ENCODE data around the gene EIF1B. TPM values are rescaled to one million over a fixed set of nuclear protein-coding genes. Genes with fewer than 3 reads are reported as not detected.

EIF1B gene
- total RNA-seq, 2 experiments from 2014 or later: 47.0 to 49.2 TPM

DNA sequence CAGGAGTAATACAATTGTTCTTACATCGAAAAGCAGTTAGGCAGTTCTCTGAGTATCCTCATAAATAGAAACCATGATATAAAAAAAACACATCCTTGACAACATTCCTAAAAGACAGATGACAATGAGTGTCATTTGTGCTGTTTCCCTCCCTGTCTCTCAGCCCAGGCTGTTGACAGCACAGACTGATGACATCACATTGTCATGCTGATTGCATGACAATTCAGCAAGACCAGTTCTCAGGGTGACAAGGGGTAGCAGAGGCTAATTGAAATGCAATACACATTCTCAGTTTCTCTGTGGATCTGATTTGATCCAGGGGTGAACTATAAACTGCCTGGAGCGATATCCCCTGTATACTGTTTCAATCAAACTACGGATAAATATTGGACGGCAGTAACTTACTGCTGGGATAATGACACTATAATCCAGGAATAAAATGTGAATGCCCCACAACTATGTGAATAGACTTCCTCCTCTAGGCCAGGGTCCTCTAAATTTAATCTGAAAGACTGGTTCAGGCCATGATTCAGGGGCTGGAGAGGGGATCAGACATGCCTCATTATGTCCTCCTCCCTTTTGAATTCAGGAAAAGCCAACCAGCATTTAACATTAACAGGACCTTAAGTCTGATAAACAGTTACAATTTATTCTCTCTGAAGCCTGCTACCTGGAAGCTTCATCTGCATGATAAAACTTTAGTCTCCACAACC is 16.7 kb upstream of the EIF1B start:
- no peaks in the 10 kb centered on the region for H3K27me3 Mint-ChIP-seq (ENCODE audit: low read depth)
- no peak overlapping the region for H3K27ac Mint-ChIP-seq
- H3K4me1 Mint-ChIP-seq (ENCODE audit: low read depth): no peaks in the 10 kb centered on the region
- CTCF ChIA-PET: no interaction called here
- peaks cover 5% of the 10 kb centered on the region for H3K9me3 Mint-ChIP-seq
- peaks cover 33% of the 10 kb centered on the region for H3K36me3 Mint-ChIP-seq (ENCODE audit: low read depth)
- intact Hi-C loops (cut with micrococcal nuclease): no loop called here
- H3K4me3 Mint-ChIP-seq: no peak overlapping the region
- no peak for DNase-seq

DNA sequence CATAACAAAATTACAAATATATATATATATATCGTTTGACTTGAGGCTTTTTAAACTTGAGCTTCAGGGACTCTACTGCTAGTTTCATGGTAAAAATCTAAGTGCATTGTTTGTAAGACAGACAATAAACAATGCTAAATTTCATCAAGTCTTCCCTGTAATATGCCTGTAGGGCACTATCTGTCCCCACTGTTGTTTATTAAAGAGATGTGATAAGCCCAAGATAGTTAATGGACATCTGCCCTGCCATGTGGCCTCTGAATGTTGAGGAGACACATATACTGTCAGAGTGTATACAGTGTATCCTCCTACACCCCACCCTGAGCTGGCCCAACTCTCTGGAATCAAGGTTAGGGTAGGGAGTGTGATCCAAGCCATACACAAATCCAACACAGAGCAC is 15.1 kb upstream of the EIF1B start:
- intact Hi-C loops (cut with micrococcal nuclease): no loop called here
- CTCF ChIA-PET: no interaction called here
- Mint-ChIP-seq H3K4me3 (no peak overlapping the region), H3K36me3 (ENCODE audit: low read depth) (peaks cover 33% of the 10 kb centered on the region), H3K9me3 (peaks cover 5% of the 10 kb centered on the region), H3K27me3 (ENCODE audit: low read depth) (no peaks in the 10 kb centered on the region), H3K4me1 (ENCODE audit: low read depth) (no peaks in the 10 kb centered on the region), H3K27ac (no peak overlapping the region)
- no peak for DNase-seq

DNA sequence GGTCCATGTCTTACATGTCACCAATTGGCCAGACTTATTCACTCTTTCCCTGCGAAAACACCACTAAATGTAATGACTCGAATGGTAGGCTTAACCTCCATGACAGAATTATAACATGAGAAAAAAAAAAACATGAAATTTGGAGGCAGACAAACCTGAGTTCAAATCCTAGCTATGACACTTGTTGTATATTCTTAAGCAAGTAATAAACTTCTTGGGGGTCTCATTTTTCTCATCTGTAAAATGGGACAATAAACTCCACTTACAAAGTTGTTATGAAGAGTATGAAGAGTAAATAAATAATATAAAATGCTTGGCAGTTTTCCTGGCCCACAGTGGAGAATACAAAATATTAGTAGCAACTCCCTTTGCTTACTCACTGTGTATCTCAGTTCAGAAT is 11.4 kb upstream of the EIF1B start:
- CTCF ChIA-PET: no interaction called here
- no peak overlapping the region for H3K4me3 Mint-ChIP-seq
- H3K36me3 Mint-ChIP-seq (ENCODE audit: low read depth): peaks cover 32% of the 10 kb centered on the region
- no peak overlapping the region for H3K27ac Mint-ChIP-seq
- H3K9me3 Mint-ChIP-seq: no peaks in the 10 kb centered on the region
- intact Hi-C loops (cut with micrococcal nuclease): no loop called here
- H3K4me1 Mint-ChIP-seq (ENCODE audit: low read depth): no peaks in the 10 kb centered on the region
- no peak for DNase-seq
- H3K27me3 Mint-ChIP-seq (ENCODE audit: low read depth): no peaks in the 10 kb centered on the region

DNA sequence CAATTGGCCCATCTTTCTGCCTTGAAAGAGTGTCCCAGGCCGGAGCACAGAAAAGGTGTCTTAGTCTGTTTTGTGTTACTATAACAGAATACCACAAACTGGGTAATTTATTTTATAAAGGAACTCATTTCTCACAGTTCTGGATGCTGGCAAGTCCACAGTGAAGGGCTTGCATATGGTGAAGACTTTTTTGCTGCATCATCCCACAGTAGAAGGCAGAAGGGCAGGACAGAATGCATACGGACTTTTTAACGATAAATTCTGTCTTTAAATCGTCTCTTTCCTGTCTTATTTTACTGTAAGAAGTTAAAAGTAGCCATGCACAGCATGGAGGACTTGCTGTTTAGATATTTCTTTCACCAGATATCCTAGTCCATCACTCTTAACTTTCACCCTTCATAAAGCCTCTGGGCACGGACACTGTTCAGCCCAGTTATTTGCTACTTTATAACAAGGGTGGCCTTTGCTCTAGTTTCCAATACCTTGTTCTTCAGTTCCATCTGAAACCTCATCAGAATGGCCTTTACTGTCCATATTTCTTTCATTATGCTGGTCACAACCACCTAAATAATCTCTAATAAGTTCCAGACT is 10.3 kb upstream of the EIF1B start:
- H3K4me1 Mint-ChIP-seq (ENCODE audit: low read depth): no peaks in the 10 kb centered on the region
- no peak overlapping the region for H3K4me3 Mint-ChIP-seq
- DNase-seq: no peak
- intact Hi-C loops (cut with micrococcal nuclease): no loop called here
- H3K9me3 Mint-ChIP-seq: no peaks in the 10 kb centered on the region
- no peak overlapping the region for H3K27ac Mint-ChIP-seq
- H3K36me3 Mint-ChIP-seq (ENCODE audit: low read depth): peaks cover 28% of the 10 kb centered on the region
- CTCF ChIA-PET: no interaction called here
- no peaks in the 10 kb centered on the region for H3K27me3 Mint-ChIP-seq (ENCODE audit: low read depth)

DNA sequence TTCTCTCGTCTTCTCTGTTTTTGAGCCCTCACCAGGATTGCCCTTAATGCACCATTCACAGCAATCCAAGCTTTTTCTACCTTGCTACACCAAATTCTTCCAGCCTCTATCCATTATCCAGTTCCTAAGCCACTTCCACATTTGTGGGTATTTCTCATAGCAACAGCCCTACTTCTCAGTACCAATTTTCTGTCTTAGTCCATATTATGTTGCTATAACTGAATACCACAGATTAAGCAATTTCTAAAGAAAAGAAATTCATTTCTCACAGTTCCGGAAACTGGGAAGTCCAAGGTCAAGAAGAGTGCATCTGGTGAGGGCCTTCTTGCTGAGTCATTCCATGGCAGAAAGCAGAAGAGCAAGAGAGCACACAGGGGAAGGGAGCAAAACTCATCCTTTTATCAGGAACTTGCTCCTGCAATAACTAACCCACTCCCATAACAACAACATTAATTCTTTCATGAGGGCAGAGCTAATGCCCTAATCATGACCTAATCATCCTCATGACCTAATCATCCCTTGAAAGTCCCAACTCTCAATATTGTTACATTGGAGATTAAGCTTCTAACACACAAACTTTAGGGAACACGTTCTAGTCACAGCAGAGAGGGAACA is 9.7 kb upstream of the EIF1B start:
- CTCF ChIA-PET: interaction anchor here (0.6 to 1.4 kb wide), 2 partner anchors 9 to 82 kb away, joined by 5 to 6 read pairs; partner anchors contain the start of gene EIF1B
- no peaks in the 10 kb centered on the region for H3K4me1 Mint-ChIP-seq (ENCODE audit: low read depth)
- H3K4me3 Mint-ChIP-seq: no peak overlapping the region
- intact Hi-C loops (cut with micrococcal nuclease): no loop called here
- DNase-seq: no peak
- H3K36me3 Mint-ChIP-seq (ENCODE audit: low read depth): peaks cover 28% of the 10 kb centered on the region
- no peaks in the 10 kb centered on the region for H3K27me3 Mint-ChIP-seq (ENCODE audit: low read depth)
- no peaks in the 10 kb centered on the region for H3K9me3 Mint-ChIP-seq
- no peak overlapping the region for H3K27ac Mint-ChIP-seq

DNA sequence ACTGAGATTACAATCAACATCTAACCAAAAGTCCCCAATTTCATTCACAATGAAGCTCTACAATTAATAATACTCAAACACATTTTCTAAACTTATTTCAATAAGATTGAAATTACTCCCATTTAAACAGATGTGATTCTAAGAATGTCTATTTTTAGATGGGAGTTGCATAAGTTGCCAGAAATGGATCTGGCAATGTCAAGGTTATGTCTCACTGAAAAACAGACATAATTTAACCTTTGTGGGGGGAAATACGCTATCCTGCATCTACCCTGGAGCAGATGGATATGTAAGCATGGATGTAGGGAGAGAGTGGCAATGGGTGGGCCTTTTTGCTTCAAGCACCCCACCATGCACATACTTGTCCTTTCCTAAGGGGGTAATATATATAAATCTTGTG is 6.7 kb upstream of the EIF1B start:
- CTCF ChIA-PET: no interaction called here

DNA sequence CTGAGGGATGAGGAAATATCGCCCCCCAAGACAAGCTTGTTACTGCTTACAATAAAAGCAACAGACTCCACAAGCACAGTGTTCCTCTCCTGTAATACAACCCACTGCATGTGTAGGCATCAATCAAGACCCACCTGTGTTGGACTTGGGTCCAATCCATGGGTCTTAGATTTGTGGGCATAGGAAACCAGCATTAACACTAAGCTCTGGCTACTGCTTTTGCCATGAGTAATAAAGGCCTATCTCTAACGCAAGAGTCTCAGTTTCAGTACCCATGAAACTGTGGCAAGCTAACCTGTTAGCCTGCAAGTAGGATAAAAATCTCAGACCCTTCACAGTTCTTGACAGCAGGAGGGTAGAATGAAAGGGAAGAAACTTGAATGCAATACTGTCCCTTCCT is 5.2 kb upstream of the EIF1B start:
- CTCF ChIA-PET: interaction anchor here (0.6 kb wide), 1 partner anchor 1021 kb away, joined by 3 read pairs; no protein-coding TSS in a partner anchor
- no peak for DNase-seq
- peaks cover 19% of the 10 kb centered on the region for H3K36me3 Mint-ChIP-seq (ENCODE audit: low read depth)
- H3K4me3 Mint-ChIP-seq: no peak overlapping the region
- H3K4me1 Mint-ChIP-seq (ENCODE audit: low read depth): peaks cover 4% of the 10 kb centered on the region
- H3K27me3 Mint-ChIP-seq (ENCODE audit: low read depth): no peaks in the 10 kb centered on the region
- H3K9me3 Mint-ChIP-seq: no peaks in the 10 kb centered on the region
- intact Hi-C loops (cut with micrococcal nuclease): no loop called here
- no peak overlapping the region for H3K27ac Mint-ChIP-seq

More for the DNA sequence above, 6.7 kb upstream of the EIF1B start:
- no peaks in the 10 kb centered on the region for H3K4me1 Mint-ChIP-seq (ENCODE audit: low read depth)
- H3K36me3 Mint-ChIP-seq (ENCODE audit: low read depth): peaks cover 19% of the 10 kb centered on the region
- no peak for DNase-seq
- H3K9me3 Mint-ChIP-seq: no peaks in the 10 kb centered on the region
- no peaks in the 10 kb centered on the region for H3K27me3 Mint-ChIP-seq (ENCODE audit: low read depth)
- H3K4me3 Mint-ChIP-seq: no peak overlapping the region
- H3K27ac Mint-ChIP-seq: no peak overlapping the region
- intact Hi-C loops (cut with micrococcal nuclease): no loop called here

DNA sequence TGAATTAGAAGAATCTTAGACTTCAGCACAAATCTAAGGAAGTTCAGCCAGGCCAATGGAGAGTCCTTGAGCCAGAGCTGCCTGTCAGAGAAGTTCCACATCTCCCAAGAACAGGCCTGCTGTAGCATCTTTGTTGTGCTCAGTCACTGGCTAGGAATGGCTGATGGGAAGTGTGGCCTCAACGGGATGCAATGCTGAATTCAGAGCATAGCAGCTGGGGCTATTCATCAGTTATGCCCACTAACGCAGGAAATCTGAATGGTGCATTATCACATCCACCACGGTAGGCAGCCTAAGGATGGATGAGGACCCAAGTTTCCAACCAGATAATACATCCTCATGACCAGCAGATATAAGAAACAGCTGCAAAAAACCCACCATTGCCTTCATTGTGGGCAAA is 3.2 kb upstream of the EIF1B start:
- no peaks in the 10 kb centered on the region for H3K9me3 Mint-ChIP-seq
- H3K36me3 Mint-ChIP-seq (ENCODE audit: low read depth): peaks cover 13% of the 10 kb centered on the region
- H3K4me3 Mint-ChIP-seq: no peak overlapping the region
- CTCF ChIA-PET: interaction anchor here (0.7 to 8.1 kb wide), 3 partner anchors 9 to 1371 kb away, joined by 3 to 59 read pairs (median 4); no protein-coding TSS in a partner anchor
- H3K27ac Mint-ChIP-seq: no peak overlapping the region
- no peaks in the 10 kb centered on the region for H3K27me3 Mint-ChIP-seq (ENCODE audit: low read depth)
- peaks cover 11% of the 10 kb centered on the region for H3K4me1 Mint-ChIP-seq (ENCODE audit: low read depth)
- no peak for DNase-seq
- intact Hi-C loops (cut with micrococcal nuclease): no loop called here

DNA sequence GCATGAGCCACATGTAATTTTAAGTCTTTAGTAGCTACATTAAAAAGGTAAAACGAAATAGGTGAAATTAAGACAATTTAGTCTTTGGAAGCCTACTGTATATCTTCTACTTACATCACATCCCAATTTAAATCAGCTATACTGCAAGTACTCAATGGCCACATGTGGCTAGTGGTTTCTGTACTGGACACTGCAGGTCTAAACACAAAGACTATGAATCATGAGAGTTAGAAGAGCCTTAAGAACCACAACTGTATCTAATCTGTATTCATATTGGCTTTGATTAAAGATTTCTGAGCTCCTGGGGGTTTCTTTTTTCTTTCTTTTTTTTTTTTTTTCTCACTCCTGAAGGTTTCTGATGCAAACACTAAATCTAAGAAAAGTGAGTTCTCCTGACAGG is 2.3 kb upstream of the EIF1B start:
- H3K27ac Mint-ChIP-seq: no peak overlapping the region
- intact Hi-C loops (cut with micrococcal nuclease): no loop called here

DNA sequence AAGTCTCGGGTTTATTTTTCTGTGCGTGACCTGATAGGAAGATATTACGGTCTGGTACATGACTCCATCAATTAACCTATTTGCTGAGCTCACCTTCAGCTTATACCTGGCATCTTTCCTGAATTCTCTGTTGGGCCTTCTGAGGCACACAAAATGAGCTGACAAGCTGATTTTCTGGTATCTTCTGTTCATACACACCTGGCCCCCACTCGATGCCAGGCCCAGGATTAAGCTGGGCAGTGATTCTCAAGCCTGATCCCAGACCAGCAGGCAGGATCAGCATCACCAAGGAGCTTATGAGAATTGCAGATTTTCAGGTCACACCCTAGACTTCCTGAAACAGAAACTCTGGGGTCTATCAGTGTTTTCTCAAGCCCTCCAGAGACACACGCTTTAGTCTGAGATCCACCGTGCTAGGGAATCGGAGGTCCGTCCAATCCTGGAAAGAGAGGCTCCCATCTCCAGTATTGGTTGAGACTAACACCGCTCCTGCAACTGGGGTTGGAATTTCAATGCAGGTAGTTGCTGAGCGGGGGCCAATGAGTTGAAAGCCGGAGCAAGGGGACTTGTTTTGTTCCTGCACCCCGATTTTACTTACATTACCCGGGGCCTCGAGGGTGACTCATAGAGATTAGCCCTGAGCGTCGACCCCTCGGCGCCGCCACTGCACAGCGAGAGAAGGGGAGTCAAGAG is 636 bp upstream of the EIF1B start:
- H3K27ac Mint-ChIP-seq: peak overlapping the region; percentile 98
- DNase-seq: no peak
- no peaks in the 10 kb centered on the region for H3K27me3 Mint-ChIP-seq (ENCODE audit: low read depth)
- CTCF ChIA-PET: interaction anchor here (0.6 to 8.1 kb wide), 12 partner anchors 8 to 197 kb away, joined by 3 to 59 read pairs (median 3); partner anchors contain the start of genes RPL14 and ZNF620
- H3K9me3 Mint-ChIP-seq: no peaks in the 10 kb centered on the region
- H3K36me3 Mint-ChIP-seq (ENCODE audit: low read depth): peaks cover 20% of the 10 kb centered on the region
- H3K4me3 Mint-ChIP-seq: peak overlapping the region; percentile 99
- H3K4me1 Mint-ChIP-seq (ENCODE audit: low read depth): peaks cover 24% of the 10 kb centered on the region
- intact Hi-C loops (cut with micrococcal nuclease): loop anchor here (1.0 to 2.0 kb wide), 8 partner anchors 28 to 1653 kb away; partner anchors contain the start of genes RPL14, RPSA, ULK4 and ZNF621

More for the DNA sequence above, 2.3 kb upstream of the EIF1B start:
- no peak for DNase-seq
- peaks cover 12% of the 10 kb centered on the region for H3K36me3 Mint-ChIP-seq (ENCODE audit: low read depth)
- no peaks in the 10 kb centered on the region for H3K9me3 Mint-ChIP-seq
- CTCF ChIA-PET: interaction anchor here (1.5 to 8.1 kb wide), 2 partner anchors 10 to 115 kb away, joined by 3 to 59 read pairs; no protein-coding TSS in a partner anchor
- H3K27me3 Mint-ChIP-seq (ENCODE audit: low read depth): no peaks in the 10 kb centered on the region
- peaks cover 16% of the 10 kb centered on the region for H3K4me1 Mint-ChIP-seq (ENCODE audit: low read depth)
- no peak overlapping the region for H3K4me3 Mint-ChIP-seq

DNA sequence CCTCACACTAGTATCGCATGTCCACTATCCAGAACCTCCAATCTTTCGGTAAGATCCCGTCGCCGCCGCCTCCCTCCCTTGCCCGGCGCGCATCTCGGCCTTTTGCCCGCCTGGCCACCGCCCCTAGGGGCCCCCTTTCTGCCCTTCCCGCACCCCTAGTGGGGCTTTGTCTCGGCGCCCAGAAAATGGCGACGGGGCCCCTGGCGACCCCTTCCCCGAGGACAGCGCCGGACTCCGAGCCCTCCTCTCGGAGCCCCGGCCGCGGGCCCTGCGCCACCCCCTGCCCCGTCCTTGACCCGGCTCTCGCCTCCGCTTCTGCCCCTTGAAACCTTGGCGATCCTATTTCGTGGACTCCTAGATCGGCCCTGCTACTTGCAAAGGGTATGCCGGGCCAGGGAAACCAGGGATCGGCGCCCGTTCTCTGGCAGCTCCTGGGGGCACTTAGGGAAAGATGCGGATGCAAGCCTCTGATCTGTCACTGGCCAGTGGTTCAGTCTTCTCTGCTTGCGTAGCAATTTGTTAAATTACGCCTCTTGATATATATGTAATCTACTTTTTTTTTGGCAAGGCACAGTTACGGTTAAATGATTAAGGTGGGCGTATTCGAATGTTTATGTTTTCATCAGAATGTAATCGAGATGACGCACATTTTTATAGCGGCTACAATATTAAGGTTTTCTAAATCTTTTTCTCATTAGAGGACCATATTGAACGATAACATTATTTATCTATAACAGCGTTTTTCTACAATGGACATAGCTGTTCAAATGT is 603 bp downstream of the EIF1B start:
- Mint-ChIP-seq H3K27ac (peak overlapping the region; percentile 98), H3K4me3 (peak overlapping the region; percentile 99), H3K9me3 (no peaks in the 10 kb centered on the region), H3K27me3 (ENCODE audit: low read depth) (no peaks in the 10 kb centered on the region), H3K4me1 (ENCODE audit: low read depth) (peaks cover 24% of the 10 kb centered on the region), H3K36me3 (ENCODE audit: low read depth) (peaks cover 20% of the 10 kb centered on the region)
- intact Hi-C loops (cut with micrococcal nuclease): loop anchor here (1.0 to 5.0 kb wide), 9 partner anchors 27 to 1652 kb away; partner anchors contain the start of genes RPL14, RPSA, ULK4 and ZNF621
- CTCF ChIA-PET: interaction anchor here (0.6 to 8.1 kb wide), 7 partner anchors 24 to 894 kb away, joined by 3 to 59 read pairs (median 4); no protein-coding TSS in a partner anchor
- DNase-seq: peak; percentile 32
